ENCODE measurements around the gene PCDHGA11. TPM values are rescaled to one million over a fixed set of nuclear protein-coding genes. Genes with fewer than 3 reads are reported as not detected.

The PCDHGA11 gene
- polyA plus RNA-seq, 1 experiment, result 7.7 TPM

DNA sequence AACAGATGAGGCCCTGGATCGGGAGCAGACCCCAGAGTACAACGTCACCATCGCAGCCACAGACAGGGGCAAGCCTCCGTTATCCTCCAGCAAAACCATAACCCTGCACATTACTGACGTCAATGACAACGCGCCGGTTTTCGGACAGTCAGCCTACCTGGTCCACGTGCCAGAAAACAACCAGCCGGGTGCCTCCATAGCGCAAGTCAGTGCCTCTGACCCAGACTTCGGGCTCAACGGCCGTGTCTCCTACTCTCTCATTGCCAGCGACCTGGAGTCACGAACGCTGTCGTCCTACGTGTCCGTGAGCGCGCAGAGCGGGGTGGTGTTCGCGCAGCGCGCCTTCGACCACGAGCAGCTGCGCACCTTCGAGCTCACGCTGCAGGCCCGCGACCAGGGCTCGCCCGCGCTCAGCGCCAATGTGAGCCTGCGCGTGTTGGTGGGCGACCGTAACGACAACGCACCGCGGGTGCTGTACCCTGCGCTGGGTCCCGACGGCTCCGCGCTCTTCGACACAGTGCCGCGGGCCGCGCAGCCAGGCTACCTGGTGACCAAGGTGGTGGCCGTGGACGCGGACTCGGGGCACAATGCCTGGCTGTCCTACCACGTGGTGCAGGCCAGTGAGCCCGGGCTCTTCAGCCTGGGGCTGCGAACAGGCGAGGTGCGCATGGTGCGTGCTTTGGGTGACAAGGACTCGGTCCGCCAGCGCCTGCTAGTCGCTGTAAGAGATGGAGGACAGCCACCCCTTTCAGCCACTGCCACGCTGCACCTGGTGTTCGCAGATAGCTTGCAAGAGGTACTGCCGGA, 1.6 kb upstream of the PCDHGA11 start:
- TF ChIP-seq, protein P1, sequence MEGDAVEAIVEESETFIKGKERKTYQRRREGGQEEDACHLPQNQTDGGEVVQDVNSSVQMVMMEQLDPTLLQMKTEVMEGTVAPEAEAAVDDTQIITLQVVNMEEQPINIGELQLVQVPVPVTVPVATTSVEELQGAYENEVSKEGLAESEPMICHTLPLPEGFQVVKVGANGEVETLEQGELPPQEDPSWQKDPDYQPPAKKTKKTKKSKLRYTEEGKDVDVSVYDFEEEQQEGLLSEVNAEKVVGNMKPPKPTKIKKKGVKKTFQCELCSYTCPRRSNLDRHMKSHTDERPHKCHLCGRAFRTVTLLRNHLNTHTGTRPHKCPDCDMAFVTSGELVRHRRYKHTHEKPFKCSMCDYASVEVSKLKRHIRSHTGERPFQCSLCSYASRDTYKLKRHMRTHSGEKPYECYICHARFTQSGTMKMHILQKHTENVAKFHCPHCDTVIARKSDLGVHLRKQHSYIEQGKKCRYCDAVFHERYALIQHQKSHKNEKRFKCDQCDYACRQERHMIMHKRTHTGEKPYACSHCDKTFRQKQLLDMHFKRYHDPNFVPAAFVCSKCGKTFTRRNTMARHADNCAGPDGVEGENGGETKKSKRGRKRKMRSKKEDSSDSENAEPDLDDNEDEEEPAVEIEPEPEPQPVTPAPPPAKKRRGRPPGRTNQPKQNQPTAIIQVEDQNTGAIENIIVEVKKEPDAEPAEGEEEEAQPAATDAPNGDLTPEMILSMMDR (IDR thresholded peaks at IDR 0.05; ENCODE audit: low read depth, low read length), result no peak
- Histone ChIP-seq H3K4me3 (ENCODE audit: low read depth, low read length) (no peak overlapping the region), H3K27ac (ENCODE audit: low read depth, low read length) (no peak overlapping the region), H3K27me3 (ENCODE audit: control insufficient read depth, insufficient read depth, low read length) (no peaks in the 10 kb centered on the region), H3K9me3 (ENCODE audit: control insufficient read depth, insufficient read depth, low read length) (peaks cover 69% of the 10 kb centered on the region)
- DNase-seq (ENCODE audit: low read depth, low spot score), result no peak
- ChIA-PET POLR2A (interaction anchor here (0.6 kb wide), 1 partner anchor 99 kb away, joined by 4 read pairs; no protein-coding TSS in a partner anchor), CTCF (interaction anchor here (0.6 to 7.6 kb wide), 3 partner anchors 19 to 144 kb away, joined by 3 to 107 read pairs (median 106); no protein-coding TSS in a partner anchor)

DNA sequence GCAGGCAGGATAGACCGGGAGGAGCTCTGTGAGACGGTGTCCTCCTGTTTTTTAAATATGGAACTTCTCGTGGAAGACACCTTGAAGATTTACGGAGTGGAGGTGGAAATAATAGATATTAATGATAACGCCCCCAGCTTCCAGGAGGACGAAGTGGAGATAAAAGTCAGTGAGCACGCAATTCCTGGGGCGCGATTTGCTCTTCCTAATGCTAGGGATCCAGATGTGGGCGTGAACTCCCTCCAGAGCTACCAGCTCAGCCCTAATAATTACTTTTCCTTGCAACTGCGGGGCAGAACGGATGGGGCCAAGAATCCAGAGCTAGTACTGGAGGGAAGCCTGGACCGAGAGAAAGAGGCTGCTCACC, 621 bp downstream of the PCDHGA11 start:
- DNase-seq (ENCODE audit: low read depth, low spot score), result no peak
- Histone ChIP-seq H3K27me3 (ENCODE audit: control insufficient read depth, insufficient read depth, low read length) (no peaks in the 10 kb centered on the region), H3K4me3 (ENCODE audit: low read depth, low read length) (peak overlapping the region; percentile 50), H3K27ac (ENCODE audit: low read depth, low read length) (no peak overlapping the region), H3K9me3 (ENCODE audit: control insufficient read depth, insufficient read depth, low read length) (peaks cover 65% of the 10 kb centered on the region)
- TF ChIP-seq, protein P1 (IDR thresholded peaks at IDR 0.05; ENCODE audit: low read depth, low read length), result no peak
- CTCF ChIA-PET, result interaction anchor here (0.7 to 7.6 kb wide), 12 partner anchors 9 to 146 kb away, joined by 3 to 106 read pairs (median 5); partner anchors contain the start of genes PCDHGA10, PCDHGA12, PCDHGB3 and PCDHGC3
- POLR2A ChIA-PET, result interaction anchor here (1.0 kb wide), 1 partner anchor 54 kb away, joined by 4 read pairs; no protein-coding TSS in a partner anchor

DNA sequence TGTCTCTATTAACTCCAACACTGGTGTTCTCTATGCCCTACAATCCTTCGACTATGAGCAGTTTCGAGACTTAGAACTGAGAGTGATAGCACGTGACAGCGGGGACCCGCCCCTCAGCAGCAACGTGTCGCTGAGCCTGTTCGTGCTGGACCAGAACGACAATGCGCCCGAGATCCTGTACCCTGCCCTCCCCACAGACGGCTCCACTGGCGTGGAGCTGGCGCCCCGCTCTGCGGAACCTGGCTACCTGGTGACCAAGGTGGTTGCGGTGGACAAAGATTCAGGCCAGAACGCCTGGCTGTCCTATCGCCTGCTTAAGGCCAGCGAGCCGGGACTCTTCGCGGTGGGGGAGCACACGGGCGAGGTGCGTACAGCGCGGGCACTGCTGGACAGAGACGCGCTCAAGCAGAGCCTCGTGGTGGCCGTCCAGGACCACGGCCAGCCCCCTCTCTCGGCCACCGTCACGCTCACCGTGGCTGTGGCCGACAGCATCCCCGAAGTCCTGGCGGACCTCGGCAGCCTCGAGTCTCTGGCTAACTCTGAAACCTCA, 2.0 kb downstream of the PCDHGA11 start:
- Histone ChIP-seq H3K27ac (ENCODE audit: low read depth, low read length) (no peak overlapping the region), H3K4me3 (ENCODE audit: low read depth, low read length) (no peak overlapping the region), H3K9me3 (ENCODE audit: control insufficient read depth, insufficient read depth, low read length) (peaks cover 71% of the 10 kb centered on the region), H3K27me3 (ENCODE audit: control insufficient read depth, insufficient read depth, low read length) (no peaks in the 10 kb centered on the region)
- TF ChIP-seq, protein P1 (IDR thresholded peaks at IDR 0.05; ENCODE audit: low read depth, low read length), result no peak
- DNase-seq (ENCODE audit: low read depth, low spot score), result no peak
- ChIA-PET POLR2A (no interaction called here), CTCF (interaction anchor here (2.1 to 7.6 kb wide), 3 partner anchors 135 to 145 kb away, joined by 5 to 106 read pairs (median 16); no protein-coding TSS in a partner anchor)

DNA sequence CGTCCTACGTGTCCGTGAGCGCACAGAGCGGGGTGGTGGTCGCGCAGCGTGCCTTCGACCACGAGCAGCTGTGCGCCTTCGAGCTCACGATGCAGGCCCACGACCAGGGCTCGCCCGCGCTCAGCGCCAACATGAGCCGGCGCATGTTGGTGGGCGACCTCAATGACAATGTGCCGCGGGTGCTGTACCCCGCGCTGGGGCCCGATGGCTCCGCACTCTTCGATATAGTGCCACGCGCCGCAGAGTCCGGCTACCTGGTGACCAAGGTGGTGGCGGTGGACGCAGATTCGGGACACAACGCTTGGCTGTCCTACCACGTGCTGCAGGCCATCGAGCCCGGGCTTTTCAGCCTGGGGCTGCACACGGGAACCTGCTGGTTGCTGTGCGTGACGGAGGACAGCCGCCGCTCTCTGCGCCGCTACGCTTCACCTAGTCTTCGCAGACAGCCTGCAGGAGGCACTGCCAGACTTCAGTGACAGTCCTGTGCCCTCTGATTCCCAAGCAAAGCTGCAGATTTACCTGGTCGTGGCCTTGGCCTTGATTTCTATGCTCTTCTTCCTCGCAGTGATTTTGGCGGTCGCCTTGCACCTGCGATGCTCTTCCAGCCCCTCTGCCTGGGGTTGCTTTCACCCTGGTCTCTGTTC, 7.1 kb downstream of the PCDHGA11 start:
- TF ChIP-seq, protein P1 (IDR thresholded peaks at IDR 0.05; ENCODE audit: low read depth, low read length), result no peak
- Histone ChIP-seq H3K4me3 (ENCODE audit: low read depth, low read length) (no peak overlapping the region), H3K27me3 (ENCODE audit: control insufficient read depth, insufficient read depth, low read length) (no peaks in the 10 kb centered on the region), H3K9me3 (ENCODE audit: control insufficient read depth, insufficient read depth, low read length) (peaks cover 65% of the 10 kb centered on the region), H3K27ac (ENCODE audit: low read depth, low read length) (no peak overlapping the region)
- POLR2A ChIA-PET, result no interaction called here
- no peak for DNase-seq (ENCODE audit: low read depth, low spot score)
- CTCF ChIA-PET, result interaction anchor here (1.4 to 7.2 kb wide), 2 partner anchors 131 to 136 kb away, joined by 7 to 94 read pairs; no protein-coding TSS in a partner anchor
